Chondrocyte (in vitro differentiated cells): ENCODE results near the gene APCDD1L. TPM values are rescaled to one million over a fixed set of nuclear protein-coding genes. Genes with fewer than 3 reads are reported as not detected.
"Not testable (repeated sequence)": the region's sequence is repeated elsewhere in the genome, so short reads cannot be mapped to it uniquely, and the experiment has no call there.

ENCODE experiments used
- DNase-seq: peaks from one replicate; pipeline ENCODE4 v3.0.0; 2021; ENCODE audit warnings: mixed read lengths, low spot score
- H3K27ac Mint-ChIP-seq: one replicate; pipeline ENCODE4 v1.8.0; 2021; ENCODE audit warnings: mild to moderate bottlenecking, moderate library complexity, mixed read lengths; ENCODE audit not compliant: unreplicated experiment
- H3K27me3 Mint-ChIP-seq: 2 replicates; pipeline ENCODE4 v1.8.0; 2021; ENCODE audit warnings: low read depth, mixed read lengths
- H3K36me3 Mint-ChIP-seq: 2 replicates; pipeline ENCODE4 v1.8.0; 2021; ENCODE audit warnings: low read depth, mixed read lengths
- H3K4me1 Mint-ChIP-seq: 2 replicates; pipeline ENCODE4 v1.8.0; 2021; ENCODE audit warnings: low read depth, mild to moderate bottlenecking, mixed read lengths
- H3K4me3 Mint-ChIP-seq: one replicate; pipeline ENCODE4 v1.8.0; 2021; ENCODE audit warnings: mild to moderate bottlenecking, moderate library complexity, mixed read lengths; ENCODE audit not compliant: unreplicated experiment
- H3K9me3 Mint-ChIP-seq: 2 replicates; pipeline ENCODE4 v1.8.0; 2021; ENCODE audit warnings: low read depth, mixed read lengths
- total RNA-seq: library from RNA; stranded (reverse); gene quantifications from 3 replicates; pipeline ENCODE4 v1.2.1, GENCODE V29; 2021
- TF ChIP-seq, protein P1 (sequence below): fragments of 200-600 bp; sonication (generic); IDR thresholded peaks from 2 replicates; pipeline ENCODE4 v1.5.0; 2021; ENCODE audit warnings: antibody characterized with exemption, mild to moderate bottlenecking, moderate library complexity

The APCDD1L gene
- total RNA-seq, 1 donor from 2014 or later, result 20.7 TPM

DNA sequence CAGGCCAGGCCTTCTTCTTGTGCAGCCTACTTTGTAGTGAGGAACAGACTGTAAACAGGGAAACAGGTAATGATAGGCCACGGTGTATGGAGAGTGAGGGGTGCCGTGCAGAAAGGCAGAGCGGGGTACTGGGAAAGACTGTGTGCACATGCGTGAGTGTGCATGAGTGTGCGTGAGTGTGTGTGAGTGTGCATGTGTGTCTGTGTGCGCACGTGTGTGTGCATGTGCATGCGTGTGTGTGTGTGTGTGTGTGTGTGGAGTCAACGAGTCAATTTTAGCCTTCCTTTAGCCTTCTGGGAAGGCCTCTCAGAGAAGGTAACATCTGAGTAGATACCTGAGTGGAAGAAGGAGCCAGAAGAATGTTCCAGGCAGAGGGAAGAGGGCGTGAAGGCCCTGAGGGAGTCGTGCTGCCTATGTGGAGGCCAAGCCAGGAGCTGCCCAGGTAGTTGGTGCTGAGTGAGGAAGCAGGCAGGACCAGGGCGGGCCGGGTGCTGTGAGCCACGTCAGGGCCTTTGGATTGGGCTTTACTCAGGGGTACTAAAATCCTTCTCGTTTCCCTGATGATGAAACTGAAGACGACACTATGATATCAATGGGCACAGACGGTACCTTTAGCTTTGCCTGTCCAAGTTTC, 6.3 kb downstream of the APCDD1L start:
- TF ChIP-seq, protein P1, sequence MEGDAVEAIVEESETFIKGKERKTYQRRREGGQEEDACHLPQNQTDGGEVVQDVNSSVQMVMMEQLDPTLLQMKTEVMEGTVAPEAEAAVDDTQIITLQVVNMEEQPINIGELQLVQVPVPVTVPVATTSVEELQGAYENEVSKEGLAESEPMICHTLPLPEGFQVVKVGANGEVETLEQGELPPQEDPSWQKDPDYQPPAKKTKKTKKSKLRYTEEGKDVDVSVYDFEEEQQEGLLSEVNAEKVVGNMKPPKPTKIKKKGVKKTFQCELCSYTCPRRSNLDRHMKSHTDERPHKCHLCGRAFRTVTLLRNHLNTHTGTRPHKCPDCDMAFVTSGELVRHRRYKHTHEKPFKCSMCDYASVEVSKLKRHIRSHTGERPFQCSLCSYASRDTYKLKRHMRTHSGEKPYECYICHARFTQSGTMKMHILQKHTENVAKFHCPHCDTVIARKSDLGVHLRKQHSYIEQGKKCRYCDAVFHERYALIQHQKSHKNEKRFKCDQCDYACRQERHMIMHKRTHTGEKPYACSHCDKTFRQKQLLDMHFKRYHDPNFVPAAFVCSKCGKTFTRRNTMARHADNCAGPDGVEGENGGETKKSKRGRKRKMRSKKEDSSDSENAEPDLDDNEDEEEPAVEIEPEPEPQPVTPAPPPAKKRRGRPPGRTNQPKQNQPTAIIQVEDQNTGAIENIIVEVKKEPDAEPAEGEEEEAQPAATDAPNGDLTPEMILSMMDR, result no peak
- Mint-ChIP-seq H3K27ac (no peak overlapping the region), H3K36me3 (peaks cover 13% of the 10 kb centered on the region), H3K9me3 (peaks cover 21% of the 10 kb centered on the region), H3K4me3 (no peak overlapping the region), H3K27me3 (no peaks in the 10 kb centered on the region), H3K4me1 (peaks cover 31% of the 10 kb centered on the region)
- DNase-seq, result no peak

DNA sequence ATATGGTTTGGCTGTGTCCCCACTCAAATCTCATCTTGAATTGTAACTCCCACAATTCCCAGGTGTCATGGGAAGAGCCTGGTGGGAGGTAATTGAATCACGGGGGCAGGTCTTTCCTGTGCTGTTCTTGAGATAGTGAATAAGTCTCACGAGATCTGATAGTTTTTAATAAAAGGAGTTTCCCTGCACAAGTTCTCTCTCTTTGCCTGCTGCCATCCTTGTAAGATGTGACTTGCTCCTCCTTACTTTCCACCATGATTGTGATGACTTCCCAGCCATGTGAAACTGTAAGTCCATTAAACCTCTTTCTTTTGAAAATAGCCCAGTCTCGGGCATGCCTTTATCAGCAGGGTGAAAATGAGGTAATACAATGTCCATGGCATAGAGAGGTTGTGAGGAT, 8.2 kb downstream of the APCDD1L start:
- Mint-ChIP-seq H3K9me3 (peaks cover 32% of the 10 kb centered on the region), H3K4me1 (peaks cover 12% of the 10 kb centered on the region), H3K36me3 (peaks cover 15% of the 10 kb centered on the region)
- H3K4me3 Mint-ChIP-seq, H3K27me3 Mint-ChIP-seq, DNase-seq, H3K27ac Mint-ChIP-seq: not testable (repeated sequence)

DNA sequence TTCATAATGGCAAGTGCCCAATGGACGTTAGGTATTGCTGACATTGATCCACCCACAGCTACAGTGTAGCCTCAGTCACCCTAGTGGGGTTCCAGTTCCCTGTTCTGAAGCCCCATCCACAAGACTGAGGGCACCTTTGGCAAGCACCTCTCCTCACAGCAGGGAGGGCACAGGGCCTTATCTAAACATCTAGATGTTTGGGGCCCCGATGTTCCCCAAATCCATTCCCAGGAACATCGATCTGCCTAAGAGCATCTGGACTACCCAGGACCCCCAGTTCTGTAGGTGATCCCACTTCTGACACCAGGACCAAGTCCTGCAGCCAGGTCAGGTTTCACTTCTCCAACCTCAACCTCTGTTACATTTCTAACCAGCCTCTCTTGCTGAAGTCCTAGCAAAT, 10.6 kb downstream of the APCDD1L start:
- Mint-ChIP-seq H3K9me3 (peaks cover 39% of the 10 kb centered on the region), H3K27me3 (no peaks in the 10 kb centered on the region), H3K4me3 (no peak overlapping the region), H3K36me3 (peaks cover 25% of the 10 kb centered on the region), H3K27ac (no peak overlapping the region), H3K4me1 (no peaks in the 10 kb centered on the region)
- no peak for DNase-seq
- TF ChIP-seq, protein P1, result no peak

DNA sequence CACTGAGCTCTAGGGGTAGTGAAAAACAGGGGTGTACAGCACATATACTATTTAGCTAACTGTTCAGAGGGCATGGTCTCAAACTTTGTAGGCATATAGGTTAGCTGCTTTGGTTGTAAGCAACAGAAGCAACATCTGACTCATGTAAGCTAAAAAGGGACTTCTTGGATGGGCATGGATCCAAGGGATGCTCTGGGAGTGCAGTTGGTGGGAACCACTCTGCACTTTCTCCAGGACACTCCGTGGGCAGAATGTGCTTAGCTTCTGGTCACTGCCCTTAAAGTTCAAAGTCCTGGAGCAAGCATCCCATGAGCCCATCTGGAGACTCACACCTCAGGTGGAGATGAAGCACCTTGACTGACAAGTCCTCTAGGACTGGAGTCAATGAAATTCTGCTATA, 11.5 kb downstream of the APCDD1L start:
- Mint-ChIP-seq H3K36me3 (peaks cover 25% of the 10 kb centered on the region), H3K4me3 (no peak overlapping the region), H3K27me3 (no peaks in the 10 kb centered on the region), H3K4me1 (no peaks in the 10 kb centered on the region), H3K27ac (no peak overlapping the region), H3K9me3 (peaks cover 39% of the 10 kb centered on the region)
- no peak for DNase-seq
- TF ChIP-seq, protein P1, result no peak

DNA sequence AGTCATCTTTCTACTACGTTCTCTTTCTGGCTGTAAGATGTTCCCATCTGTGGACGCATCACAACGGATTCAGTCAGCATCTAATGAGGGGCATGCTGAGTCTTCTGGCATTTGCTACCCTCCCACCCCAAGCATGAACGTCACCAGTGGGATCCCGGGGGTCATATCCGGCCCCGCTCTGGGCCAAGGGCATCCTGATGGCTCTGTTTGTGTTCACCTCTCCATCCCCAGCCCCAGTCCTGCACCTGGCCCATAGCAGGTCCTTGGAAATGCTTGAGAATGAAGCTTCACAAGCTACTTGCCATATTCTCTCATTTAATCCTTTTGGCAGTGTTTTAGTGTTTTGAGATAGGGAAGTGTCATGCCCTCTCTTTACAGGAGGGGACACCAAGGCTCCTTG, 14.9 kb downstream of the APCDD1L start:
- H3K4me3 Mint-ChIP-seq, result no peak overlapping the region
- H3K36me3 Mint-ChIP-seq, result peaks cover 15% of the 10 kb centered on the region
- peaks cover 22% of the 10 kb centered on the region for H3K9me3 Mint-ChIP-seq
- H3K4me1 Mint-ChIP-seq, result no peaks in the 10 kb centered on the region
- no peak overlapping the region for H3K27ac Mint-ChIP-seq
- TF ChIP-seq, protein P1, result no peak
- DNase-seq, result no peak
- H3K27me3 Mint-ChIP-seq, result no peaks in the 10 kb centered on the region

DNA sequence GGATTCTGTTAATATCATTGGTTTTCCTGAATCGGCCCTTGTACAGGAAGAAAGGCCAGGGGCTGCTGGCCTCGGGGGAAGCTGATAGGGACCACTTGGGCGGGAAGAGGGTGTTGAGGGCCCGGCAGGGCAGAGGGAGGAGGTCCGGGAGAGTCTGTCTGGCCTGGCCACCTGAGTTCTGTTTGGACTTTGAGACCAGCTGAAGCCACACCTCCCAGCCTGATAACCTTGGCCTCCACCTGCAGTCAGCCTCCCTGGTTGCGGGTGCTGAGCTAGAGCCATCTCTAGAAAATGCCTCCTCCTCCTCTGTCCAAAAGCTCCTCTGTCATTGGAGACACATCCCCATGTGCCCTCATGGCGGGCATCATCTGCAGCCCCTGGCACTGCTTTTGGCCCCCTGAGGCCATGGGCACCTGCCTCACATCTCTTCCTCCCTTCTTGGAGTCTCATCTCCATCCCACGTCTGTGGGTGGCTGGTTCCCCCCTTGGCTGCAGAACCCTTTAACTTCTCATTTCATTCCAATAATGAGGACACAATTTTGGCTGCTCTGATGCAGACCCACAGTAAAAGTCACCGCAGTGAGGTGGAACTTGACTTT, 16.6 kb downstream of the APCDD1L start:
- peaks cover 15% of the 10 kb centered on the region for H3K9me3 Mint-ChIP-seq

More for the DNA sequence above, 16.6 kb downstream of the APCDD1L start:
- Mint-ChIP-seq H3K36me3 (peaks cover 13% of the 10 kb centered on the region), H3K4me1 (no peaks in the 10 kb centered on the region), H3K4me3 (no peak overlapping the region), H3K27ac (no peak overlapping the region), H3K27me3 (no peaks in the 10 kb centered on the region)
- DNase-seq, result no peak
- TF ChIP-seq, protein P1, result no peak
